Fibroblast of the aortic adventitia (primary cell): Measurements from ENCODE around the gene GRIN3A. TPM values are rescaled to one million over a fixed set of nuclear protein-coding genes. Genes with fewer than 3 reads are reported as not detected.

Experiments
- DNase-seq: peaks from one replicate; pipeline ENCODE4 v3.0.0-alpha.2; 2010; ENCODE audit warnings: low read depth
- H3K4me3 ChIP-seq: 2 replicates; pipeline ENCODE4 v1.5.1; 2011; ENCODE audit warnings: low read depth, mild to moderate bottlenecking, control low read depth, low read length, moderate library complexity
- total RNA-seq: library from RNA; depleted of rRNA; stranded (reverse); fragments of >200 nt; gene quantifications from 2 replicates; pipeline ENCODE4 v1.2.3, GENCODE V29; 2012; ENCODE audit warnings: low replicate concordance
- TF ChIP-seq, protein P1 (sequence below): IDR thresholded peaks from 2 replicates; pipeline ENCODE4 v1.5.1; 2011; ENCODE audit warnings: mild to moderate bottlenecking, low read length, control low read depth, inconsistent platforms; ENCODE audit not compliant: insufficient read depth

GRIN3A gene
- total RNA-seq, 1 donor, result 0.09 TPM

DNA sequence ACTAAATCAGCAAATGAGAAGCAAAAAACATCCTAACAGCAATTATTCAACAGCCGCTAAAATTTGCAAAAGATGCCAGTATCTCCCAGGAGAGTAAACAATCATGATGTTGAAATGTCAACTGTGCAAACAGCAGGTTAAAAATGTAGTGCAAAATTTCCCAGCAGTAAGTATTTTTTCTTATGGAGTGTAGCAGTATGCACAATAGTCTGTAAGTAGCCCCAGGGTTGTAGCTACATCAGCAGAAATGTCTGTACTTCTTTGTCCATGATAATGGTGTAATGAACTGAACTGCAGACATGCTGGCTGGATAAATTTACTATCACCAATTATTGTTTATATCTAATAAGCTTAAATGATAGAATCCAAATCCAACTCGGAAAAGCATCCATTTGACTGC lies 31.4 kb downstream of the GRIN3A start:
- DNase-seq, result no peak

DNA sequence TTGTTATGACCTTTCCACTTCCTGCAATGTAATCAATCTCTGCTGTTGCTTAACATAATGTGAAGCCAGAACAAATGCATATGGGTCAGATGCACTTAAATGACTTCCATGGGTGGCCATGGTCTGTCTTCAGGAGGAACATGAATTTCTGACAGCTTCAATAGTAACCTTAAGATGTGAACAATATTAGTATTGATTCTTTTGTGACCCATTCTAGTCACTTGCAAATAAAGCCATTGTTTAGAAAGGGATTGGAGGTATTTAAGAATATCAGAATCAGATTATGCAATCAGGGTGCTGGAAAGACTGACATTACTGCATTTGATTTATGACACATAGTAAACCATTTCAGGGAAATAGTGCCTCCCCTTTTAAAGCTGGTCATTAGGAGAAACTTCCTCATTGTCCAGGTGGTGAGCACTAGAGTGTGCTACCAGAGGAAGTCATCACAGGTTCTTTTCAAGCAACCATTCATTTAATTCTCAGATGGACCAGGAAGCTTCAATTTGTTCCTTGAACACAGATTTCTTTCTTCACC lies 32.1 kb downstream of the GRIN3A start:
- no peak for DNase-seq
- TF ChIP-seq, protein P1, sequence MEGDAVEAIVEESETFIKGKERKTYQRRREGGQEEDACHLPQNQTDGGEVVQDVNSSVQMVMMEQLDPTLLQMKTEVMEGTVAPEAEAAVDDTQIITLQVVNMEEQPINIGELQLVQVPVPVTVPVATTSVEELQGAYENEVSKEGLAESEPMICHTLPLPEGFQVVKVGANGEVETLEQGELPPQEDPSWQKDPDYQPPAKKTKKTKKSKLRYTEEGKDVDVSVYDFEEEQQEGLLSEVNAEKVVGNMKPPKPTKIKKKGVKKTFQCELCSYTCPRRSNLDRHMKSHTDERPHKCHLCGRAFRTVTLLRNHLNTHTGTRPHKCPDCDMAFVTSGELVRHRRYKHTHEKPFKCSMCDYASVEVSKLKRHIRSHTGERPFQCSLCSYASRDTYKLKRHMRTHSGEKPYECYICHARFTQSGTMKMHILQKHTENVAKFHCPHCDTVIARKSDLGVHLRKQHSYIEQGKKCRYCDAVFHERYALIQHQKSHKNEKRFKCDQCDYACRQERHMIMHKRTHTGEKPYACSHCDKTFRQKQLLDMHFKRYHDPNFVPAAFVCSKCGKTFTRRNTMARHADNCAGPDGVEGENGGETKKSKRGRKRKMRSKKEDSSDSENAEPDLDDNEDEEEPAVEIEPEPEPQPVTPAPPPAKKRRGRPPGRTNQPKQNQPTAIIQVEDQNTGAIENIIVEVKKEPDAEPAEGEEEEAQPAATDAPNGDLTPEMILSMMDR, result no peak
- no peak overlapping the region for H3K4me3 ChIP-seq

More for the DNA sequence above, 31.4 kb downstream of the GRIN3A start:
- TF ChIP-seq, protein P1, result no peak
- no peak overlapping the region for H3K4me3 ChIP-seq

DNA sequence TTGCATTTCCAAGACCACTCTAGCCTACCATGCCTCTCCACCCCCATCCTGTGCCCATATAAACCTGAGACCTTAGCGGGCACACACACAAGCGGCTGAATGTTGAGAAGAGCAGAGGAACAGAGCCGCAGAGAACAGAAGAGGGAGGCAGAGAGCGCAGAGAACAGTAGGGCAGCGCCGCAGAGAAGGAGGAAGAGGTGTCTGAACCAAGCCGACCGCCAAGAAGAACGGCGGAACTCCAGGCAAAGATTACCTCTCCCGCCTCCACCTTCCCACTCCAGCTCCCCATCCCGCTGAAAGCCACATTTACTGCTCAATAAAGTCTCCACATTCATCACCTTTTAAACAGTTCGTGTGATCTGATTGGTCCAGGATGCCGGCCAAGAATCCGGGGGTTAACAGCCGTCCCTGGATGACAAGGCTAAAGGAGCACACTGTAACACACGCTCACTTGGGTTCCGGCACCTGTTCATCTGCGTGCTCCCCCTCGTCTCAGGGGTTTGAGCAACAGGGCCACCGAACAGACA lies 33.2 kb downstream of the GRIN3A start:
- no peak for DNase-seq
- no peak overlapping the region for H3K4me3 ChIP-seq

GRCh38 chr9:101702257-101702656 lies 36.2 kb downstream of the GRIN3A start:
- no peak overlapping the region for H3K4me3 ChIP-seq
- no peak for DNase-seq
- TF ChIP-seq, protein P1, result no peak

More for the DNA sequence above, 33.2 kb downstream of the GRIN3A start:
- TF ChIP-seq, protein P1, result no peak

DNA sequence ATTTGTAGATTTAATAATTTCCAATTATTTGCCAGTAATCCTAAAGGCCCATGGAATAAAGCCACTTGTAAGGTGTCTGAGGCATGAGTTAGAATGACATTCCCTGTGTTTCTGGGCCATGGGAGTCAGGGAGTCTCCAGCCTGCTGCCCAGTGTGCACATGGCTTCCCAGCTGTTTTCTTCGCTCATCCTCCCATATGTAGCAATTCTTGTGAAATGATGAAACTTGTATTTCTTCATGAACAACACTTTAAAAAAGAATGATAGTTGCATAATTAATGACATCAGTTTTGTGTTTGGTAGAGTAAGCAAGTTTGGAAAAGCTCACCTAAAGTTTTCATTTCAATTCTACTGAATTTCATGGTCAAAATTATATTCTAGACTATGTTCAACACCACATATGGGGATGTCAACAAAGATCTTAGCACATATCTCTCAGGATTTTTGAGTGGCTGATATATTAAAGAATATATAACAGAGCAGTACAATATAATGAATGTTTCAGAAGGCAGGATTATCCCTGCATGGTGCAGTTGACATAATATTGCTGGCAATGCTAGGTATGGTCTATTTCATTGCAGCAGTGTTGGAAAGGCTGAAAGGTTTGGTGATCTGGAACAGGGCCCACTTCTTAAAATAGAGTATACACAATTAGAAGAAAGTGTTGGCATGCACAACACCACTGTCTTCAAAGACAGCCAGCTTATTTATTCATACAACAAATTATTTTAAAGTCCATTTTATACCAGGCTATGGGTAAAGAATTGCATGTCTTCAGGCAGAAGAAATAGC lies 44.7 kb downstream of the GRIN3A start:
- DNase-seq, result no peak
- TF ChIP-seq, protein P1, result no peak
- no peak overlapping the region for H3K4me3 ChIP-seq

GRCh38 chr9:101691657-101692056 lies 46.8 kb downstream of the GRIN3A start:
- no peak overlapping the region for H3K4me3 ChIP-seq
- no peak for DNase-seq
- TF ChIP-seq, protein P1, result no peak
